UCSD-AML1 (cell line): ENCODE data around the gene DIS3L2.
"Not testable (repeated sequence)": the region's sequence is repeated elsewhere in the genome, so short reads cannot be mapped to it uniquely, and the experiment has no call there.

Experiments
- DNase-seq: peaks from one replicate; lab custom pipeline; 2025; ENCODE audit not compliant: unreplicated experiment; lab: John Stamatoyannopoulos, UW

Gene DIS3L2

DNA sequence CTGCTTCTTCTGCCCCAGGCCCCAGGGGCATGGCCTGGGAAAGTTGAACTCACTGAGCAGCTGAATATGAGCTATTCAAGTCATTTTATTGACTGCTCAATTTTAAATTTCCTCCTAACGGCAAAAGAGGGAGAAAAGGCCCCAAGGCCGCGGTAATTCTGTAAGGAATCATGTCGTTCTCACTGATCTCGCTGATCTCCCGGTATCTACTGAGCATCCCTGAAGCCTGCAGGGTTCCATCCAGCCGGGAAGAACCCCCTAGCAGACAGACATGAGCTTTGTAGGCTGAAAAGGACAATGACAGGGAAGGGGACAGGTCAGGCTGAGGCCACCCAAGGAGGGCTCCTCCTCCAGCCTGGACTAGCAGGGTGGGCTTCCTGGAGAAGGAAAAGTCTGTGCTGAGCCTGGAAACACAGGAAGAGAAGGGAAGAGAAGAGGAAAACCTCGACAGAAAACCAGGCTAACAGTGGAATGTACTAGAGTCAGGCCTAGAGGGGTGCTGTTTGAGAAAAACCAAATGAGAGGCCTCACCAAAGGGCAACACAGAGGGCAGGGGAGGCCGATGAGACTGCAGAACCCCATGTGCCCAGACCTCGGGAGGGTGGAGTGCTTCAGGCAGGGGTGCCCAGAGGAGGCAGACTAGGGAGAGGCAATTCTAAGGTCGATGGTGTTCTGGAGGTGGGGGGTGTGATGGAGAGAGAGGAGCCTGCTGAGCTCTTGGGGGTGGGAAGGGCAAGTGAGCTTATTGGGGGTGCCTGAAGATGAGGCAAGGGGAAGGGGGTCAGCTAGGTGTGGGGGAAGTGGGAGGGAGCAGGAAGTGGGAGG is 32.4 kb upstream of the DIS3L2 start:
- no peak for DNase-seq

DNA sequence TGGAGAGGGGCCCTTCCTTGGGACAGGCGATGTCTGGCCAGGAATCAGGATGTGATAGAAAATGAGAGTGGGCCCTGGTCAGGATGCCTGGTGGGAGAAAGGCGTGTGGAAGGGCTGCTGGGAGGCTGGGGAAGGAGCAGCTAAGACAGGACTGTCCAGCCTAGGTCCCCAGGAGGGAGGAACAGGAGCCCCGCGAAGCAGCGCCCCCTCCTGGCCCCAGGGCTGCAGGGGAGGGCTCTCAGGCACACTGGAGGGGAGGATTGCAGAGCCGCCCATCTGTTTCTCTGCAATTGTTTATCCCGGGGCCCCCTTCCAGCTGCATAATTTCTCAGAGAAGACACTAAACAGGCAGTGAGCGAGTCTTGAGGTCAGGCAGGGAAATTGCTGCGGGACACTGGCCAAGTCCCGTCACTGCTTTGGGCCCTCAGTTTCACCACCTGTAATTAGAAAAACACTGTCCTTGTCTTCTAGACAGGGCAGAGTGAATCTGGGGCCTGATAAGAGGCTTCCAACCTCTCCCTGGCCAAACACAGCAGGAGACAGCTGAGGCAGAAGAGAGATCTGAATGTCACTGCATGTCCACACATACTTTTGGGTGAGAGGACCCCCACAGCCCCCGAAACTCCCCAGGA is 31.4 kb upstream of the DIS3L2 start:
- peak; percentile 36 for DNase-seq

DNA sequence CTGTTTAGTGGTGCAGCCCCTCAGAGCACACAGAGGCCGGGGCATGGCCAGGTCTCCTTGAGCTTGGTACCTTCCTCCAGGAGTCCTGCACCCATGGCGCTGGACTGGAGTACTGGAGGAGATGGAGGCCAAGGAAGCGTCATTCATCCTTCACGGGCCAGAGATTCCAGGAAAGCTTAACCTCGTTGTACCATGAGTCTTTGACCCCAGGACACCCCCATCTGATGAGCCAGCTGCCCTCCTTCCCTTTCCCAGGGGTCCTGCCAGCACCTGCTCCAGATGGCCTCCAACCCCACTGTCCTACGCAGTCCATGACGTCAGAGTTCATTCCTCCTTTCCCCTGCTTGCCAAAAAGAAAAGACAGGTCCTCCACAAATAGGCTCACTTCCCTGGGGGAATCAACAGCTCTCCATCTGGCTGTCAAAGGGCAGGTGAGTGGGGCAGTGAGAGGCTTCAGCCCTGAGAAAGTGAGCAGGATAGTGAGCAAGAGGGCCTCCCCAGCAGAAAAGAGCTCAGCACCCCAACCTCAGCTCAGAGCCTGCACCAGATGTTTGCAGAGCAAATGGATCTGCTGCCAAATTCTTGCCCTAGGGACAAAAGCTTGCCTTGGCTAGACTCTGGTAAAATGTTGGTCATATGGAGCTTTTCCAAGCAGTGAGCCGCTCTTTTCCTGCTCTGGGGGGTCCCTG is 30.8 kb upstream of the DIS3L2 start:
- DNase-seq = no peak

DNA sequence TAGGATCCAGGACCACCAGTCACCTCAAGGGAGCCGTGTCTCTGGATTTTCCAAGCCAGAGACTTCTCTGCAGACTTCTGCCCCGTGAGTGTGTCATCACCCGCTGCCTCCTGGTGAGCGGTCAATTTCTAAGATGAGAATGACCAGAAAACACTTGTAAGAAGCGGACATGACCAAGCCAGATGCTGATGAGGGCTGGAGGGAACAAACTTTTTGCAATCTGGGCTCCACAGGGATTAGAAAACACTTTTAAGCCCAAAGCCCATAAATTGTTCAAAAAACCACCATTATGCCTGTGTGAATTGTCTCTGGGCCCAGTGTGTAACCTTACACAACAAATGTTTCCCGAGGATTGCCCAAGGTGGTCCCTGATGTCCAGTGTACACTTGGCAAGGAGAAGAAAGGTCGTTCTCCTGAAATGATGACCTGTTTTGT is 30.0 kb upstream of the DIS3L2 start:
- no peak for DNase-seq

DNA sequence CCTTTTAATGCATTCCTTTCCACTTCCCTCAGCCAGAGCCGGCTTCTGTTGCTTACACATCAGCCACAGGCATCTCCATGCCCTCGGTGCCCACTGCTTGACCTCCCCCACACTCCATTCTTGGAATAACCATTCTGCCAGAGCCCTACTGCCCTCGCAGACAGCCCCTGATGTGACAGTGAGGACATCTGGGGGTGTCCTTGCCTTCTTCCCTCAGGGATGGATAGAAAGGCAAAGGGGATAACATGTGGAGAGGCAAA is 28.9 kb upstream of the DIS3L2 start:
- no peak for DNase-seq

DNA sequence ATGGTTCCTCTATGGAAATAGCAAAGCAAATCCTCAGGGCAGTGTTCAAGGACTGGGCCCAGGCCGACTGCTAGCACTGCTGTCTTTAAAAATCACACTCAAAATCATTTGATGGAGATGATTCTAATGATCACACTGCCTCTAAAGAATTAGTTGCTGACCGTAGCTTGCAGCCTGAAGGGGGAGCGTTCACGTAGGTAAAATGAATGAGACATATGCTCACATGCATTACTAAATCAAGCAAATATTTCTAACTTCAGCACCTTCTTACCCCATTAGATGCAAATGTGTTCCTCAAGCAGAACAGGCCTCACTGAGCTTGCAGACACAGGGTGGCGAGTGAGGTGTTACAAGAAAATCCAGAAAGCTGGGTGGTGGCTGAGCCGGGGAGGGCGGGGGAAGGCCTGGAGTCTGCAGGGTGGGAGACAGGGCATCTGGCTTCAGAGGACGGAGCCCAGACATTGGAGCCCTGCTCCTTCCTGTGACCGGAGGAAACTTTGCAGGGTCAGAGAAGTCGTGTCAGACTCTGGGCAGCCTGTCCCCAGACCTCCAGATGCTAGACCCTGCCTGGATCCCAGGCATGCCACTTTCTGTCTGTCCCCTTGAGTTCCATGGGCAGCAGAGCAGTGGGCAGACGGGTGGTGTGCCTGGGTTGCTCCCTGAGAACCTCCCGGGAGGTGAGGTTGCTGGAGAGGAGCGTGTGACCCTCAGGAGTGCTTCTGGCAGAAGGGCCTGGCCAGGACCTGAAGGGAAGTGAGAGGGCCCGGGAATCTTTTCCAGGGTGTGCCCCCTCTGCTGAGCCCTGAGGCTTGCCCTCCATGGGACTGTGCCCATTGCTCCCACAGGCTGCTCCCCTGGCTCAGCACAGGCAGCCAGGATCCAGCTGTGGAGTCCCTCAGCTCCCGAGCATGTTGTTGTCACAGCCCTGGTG is 28.3 kb upstream of the DIS3L2 start:
- no peak for DNase-seq

DNA sequence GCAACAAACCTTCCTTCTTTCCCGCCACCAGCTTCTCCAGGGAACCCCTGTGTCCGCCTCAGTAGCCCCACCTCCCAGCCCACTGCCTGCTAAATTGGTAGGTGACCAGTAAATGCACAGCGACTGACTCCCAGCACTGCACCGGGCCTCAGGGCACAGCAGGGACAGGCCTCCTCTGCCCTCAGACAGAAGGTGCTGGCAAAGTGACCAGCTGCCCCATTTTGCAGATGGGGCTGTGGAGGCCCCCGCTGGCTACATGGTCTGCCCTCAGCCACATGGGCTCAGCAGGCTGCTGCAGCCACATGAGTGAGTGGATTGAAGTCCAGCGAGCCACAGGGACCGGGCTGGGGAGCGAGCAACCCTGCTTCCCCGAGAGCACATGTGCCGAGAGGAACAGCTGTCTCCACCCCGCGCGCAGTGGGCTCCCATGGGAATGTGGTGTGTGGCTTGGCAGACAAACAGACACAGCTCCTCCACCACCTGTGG is 27.6 kb upstream of the DIS3L2 start:
- no peak for DNase-seq

DNA sequence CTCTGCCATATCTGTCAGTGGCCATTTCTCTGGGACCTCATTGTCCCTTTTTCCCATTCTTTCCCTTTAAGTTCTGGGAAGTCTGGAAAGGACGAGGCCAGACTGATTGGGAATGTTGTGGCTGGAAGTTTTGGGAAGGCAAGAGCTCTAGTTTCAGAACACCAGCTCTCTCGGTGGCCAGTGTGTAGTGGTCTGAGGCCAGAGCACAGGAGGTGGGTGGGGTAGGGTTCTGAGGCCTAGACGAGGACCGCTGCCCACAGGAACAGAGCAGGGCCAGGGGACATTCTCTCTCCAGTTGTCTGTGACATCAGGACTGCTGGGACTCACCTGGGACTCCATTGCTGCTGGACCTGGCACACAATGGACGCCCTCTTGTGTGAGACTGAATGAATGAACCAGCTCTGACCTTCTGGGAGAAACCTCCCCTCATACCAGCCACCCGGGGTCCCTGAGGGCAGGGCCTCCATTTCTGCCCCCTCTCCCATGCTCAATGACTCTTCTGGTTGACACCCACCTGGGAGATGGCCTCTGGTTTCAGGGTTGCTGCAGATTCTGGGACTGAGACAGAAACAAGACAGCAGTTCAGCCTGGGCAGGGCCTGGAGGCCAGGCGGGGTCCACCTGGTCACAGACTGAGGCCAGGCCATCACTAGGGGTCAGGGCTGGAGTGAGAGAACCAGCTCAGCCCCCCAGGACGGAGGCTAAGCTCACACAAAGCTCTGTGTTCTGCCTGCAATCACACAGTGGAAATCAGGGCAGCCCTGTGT is 26.9 kb upstream of the DIS3L2 start:
- no peak for DNase-seq

DNA sequence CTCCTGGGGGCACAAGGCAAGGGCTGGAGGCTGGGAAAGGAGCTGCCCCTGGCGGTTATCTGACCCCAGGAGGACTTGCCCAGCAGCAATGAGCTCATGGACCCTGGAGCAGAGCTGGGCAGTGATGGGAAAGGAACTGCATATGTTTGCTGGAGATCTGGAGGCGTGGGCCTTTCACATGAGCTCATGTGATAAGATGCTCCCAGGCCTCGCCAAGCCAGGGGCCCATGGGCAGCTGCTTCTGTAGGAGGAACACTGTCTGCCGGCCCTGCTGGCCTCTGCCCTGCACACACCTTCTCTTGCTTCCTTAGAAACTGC is 26.3 kb upstream of the DIS3L2 start:
- no peak for DNase-seq

DNA sequence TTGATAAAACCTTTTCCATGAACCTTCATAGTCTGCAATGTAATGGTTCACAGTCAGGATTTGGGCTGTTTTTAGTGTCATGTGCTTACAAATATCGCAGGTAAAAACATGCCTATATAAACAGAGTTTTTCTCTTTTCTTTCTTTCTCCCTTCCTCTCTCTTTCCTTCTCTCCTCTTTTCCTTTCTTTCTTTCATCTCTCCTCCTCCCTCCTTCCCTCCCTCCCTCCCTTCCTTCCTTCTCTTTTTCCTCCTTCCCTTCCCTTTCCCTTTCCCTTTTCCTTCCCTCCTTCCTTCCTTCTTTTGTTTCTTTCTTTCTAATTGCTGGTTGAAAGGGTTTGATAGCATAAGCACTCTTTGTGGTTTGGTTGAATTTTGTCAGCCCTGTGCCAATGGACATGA is 25.7 kb upstream of the DIS3L2 start:
- DNase-seq = no peak

DNA sequence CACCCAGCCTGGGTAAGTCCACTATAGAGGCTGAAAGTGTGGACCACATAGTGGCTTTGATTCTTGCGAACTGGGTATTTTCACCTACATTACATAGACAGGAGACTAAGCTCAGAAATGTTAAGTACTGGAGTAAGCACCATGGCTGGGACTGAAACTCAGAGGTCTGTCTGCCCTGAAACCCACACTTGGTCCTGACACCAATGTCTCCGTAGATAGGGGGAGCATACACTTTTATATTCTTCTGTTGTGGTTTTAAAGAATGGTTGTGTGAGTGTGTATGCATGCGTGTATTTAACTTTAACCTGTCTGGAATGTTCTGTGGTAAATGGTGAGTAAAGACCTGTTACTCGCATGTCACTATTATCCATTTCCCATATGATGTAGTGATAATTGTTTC is 25.0 kb upstream of the DIS3L2 start:
- DNase-seq = no peak

DNA sequence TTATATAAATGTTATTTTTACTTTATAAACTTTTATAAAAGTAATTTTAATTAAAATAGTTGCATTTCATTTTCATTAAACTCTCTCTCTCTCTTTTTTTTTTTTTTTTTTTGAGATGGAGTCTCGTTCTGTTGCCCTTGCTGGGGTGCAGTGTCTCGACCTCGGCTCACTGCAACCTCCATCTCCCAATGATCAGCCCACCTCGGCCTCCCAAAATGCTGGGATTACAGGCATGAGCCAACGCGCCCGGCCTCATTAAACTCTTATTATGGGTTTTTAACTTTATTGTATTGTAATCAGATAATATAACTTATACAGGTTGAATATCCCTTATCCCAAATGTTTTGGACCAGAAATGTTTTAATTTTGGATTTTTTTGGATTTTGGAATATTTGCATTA is 24.5 kb upstream of the DIS3L2 start:
- DNase-seq = no peak

DNA sequence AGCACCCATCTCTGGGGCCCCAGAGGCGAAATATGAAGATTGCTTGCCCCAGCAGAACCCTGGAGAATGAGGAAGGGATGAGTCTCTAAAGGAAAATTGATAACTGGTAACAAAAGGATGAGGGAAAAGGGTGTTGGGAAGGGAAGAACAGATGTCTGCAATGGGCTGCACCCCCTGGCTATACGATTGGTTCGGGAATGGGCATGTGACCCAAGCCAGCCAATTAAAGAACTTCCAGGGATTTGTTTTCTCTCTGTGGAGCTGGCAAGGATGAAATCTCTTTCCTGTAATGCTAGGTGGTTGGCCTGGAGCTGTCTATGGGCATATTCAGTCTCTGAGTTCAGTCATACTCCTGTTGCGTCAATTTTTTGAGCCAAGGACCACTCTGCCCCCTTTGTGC is 22.5 kb upstream of the DIS3L2 start:
- DNase-seq = no peak

DNA sequence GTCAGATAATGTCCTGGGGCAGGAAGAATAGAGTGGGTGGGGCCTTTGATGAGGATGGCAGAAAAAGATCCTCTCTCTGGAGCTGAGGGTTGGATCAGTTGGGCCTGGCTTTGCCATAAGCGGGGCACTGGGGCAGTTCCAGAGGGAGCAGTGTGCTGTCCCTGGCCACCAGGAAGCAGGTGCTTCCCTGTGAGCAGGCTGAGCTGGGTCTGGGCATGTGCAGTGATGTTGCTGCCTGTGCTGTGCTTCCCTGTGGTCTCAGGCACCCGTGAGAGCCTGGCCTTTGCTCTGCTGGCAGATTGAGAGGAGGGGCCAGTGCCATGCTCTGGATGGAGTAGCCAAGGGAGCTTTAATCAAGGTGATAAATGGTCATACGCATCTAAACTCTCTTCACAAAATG is 20.7 kb upstream of the DIS3L2 start:
- peak; percentile 33 for DNase-seq

DNA sequence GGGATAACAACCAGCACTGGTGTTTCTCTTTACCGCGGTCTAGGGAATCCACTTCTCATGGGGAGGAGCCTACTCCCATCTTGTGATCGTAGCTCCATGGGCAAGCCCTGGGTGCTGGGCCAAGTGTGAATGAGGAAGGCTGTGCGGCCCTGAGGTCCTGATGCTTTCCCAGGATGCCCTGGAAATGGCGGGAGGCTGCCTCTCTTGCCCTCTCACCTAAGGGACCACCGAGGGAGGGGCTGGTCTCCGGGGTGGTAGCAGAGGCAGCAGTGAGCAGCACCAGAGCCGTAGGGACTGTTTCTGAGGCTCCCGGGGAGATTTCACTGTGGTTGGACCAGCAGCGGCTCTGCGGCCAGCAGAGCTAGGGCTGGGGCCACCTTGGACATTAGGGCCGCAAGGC is 19.8 kb upstream of the DIS3L2 start:
- DNase-seq = no peak

DNA sequence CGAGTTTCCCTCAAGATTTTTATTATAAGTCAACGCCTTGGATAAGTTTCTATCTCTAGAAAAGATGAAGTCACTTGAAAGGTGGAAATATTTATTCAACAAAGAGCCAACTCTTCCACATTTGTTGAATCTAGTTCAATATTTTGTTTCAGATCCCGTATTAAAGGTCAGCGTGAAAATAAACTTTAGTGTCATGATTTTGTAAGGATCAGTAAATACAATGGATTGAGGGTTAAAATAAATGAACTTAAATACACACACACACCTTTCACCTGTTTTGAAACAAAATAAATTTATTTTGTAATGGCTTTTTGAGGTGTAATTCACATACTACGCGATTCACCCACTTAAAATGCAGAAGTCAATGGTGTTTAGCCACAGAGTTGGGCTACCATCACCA is 19.3 kb upstream of the DIS3L2 start:
- no peak for DNase-seq

DNA sequence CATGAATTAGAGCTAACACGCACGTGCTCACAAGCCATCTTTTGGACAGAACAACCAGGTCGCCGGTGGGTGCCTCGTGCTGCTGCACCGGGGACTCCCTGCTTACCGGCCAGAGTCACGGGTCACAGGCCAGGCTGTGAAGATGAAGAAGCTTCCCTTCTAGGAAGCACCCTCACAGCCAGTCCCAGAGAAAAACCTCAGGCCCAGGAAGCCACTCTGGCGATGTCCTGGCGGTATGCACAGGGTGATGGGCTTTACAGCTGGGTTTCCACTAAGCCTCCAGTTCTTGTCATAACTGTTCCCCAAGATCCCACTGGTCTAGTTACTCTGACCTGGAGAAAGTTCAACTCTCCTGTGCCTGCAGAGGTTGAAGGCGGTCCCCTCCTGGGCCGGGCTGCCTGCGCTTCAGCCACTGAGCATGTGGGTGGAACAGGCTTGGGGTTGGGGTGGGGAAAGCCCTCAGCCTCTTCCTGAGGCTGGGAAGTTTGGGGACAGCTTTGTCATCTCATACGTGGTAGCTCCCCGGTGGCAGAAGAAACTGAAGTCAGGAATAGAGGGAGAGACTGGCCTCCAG is 15.2 kb upstream of the DIS3L2 start:
- no peak for DNase-seq

DNA sequence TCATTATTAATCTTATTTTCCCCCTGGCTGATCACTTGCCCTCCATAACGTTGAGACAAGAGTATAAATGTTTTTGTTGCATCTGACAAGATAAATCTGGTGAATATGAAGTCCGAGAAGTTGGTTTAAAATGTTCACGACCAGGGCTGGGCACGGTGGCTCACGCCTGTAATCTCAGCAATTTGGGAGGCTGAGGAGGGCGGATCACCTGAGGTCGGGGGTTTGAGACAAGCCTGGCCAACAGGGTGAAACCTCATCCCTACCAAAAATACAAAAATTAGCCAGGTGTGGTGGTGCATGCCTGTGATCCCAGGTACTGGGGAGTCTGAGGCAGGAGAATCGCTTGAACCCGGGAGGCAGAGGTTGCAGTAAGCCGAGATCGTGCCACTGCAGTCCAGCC is 14.4 kb upstream of the DIS3L2 start:
- DNase-seq = not testable (repeated sequence)

DNA sequence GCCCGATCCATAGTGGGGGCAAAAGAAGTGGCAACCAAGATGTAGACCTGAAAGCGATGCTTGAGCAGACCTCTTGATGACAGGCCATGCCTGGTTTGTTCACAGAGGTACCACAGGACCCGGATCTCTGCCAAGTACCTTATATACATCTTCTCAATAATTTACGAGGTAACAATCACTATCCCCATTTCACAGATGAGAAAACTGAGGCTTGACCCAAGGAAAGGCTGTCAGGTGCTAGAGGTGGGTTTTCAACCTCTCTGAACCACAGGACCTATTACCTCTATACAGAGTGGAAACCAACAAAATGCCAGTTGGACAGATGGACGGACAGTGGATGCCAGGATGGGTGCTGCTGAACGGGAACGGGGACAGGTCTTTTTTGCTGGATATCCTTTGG is 13.8 kb upstream of the DIS3L2 start:
- no peak for DNase-seq

DNA sequence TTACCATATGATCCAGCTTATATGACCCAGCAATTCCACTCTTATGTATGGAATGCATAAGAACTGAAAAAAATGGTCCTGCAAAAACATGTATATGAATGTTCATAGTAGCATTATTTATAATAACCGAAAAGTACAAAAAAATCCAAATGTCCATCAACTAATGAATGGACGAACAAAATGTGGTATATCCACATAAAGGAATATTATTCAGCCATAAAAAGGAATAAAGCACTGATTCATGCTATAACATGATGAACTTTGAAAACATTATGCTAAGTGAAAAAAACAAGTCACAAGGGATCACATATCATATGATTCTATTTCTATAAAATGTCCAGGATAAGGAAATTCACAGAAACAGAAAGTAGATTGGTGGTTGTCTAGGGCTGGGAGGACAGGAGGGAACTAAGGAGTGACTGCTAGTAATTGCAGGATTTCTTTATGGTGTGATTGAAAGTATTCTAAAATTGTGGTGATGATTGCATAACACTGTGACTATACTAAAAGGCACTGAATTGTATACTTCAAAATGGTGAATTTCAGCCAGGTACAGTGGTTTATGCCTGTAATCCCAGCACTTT is 10.0 kb upstream of the DIS3L2 start:
- no peak for DNase-seq
